HG02884 (cell line): Measurements from ENCODE around the gene ALDH1L1.

ENCODE experiments used
- ATAC-seq: cut with Tn5 transposase; IDR thresholded peaks from one replicate; pipeline ENCODE4 v1.9.1; 2021; ENCODE audit warnings: mild to moderate bottlenecking, moderate library complexity; ENCODE audit not compliant: unreplicated experiment

The ALDH1L1 gene

GRCh38 chr3:126180477-126181397 is at the start of gene ALDH1L1:
Gene ALDH1L1, minus strand, starts transcription at chr3:126180586. Its CDS starts 19,607 bp downstream, at chr3:126160979.
- no peak for ATAC-seq

GRCh38 chr3:126226374-126226773 is 46.0 kb upstream of the ALDH1L1 start:
- no peak for ATAC-seq

GRCh38 chr3:126216416-126216815 is 36.0 kb upstream of the ALDH1L1 start:
- no peak for ATAC-seq

GRCh38 chr3:126213379-126214028 is 33.1 kb upstream of the ALDH1L1 start:
- ATAC-seq: no peak

- no peak for ATAC-seq
Measured at GRCh38 chr3:126212620-126213378, 32.4 kb upstream of the ALDH1L1 start.

- no peak for ATAC-seq
Measured at GRCh38 chr3:126212250-126212619, 31.8 kb upstream of the ALDH1L1 start.

GRCh38 chr3:126211569-126211968 is 31.2 kb upstream of the ALDH1L1 start:
- ATAC-seq: no peak

- ATAC-seq: no peak
Measured at GRCh38 chr3:126210606-126211005, 30.2 kb upstream of the ALDH1L1 start.

- no peak for ATAC-seq
Measured at GRCh38 chr3:126209741-126210140, 29.4 kb upstream of the ALDH1L1 start.

- no peak for ATAC-seq
Measured at GRCh38 chr3:126208606-126209256, 28.3 kb upstream of the ALDH1L1 start.

GRCh38 chr3:126208182-126208581 is 27.8 kb upstream of the ALDH1L1 start:
- ATAC-seq: no peak

GRCh38 chr3:126207166-126207565 is 26.8 kb upstream of the ALDH1L1 start:
- no peak for ATAC-seq

GRCh38 chr3:126205717-126206655 is 25.6 kb upstream of the ALDH1L1 start:
- no peak for ATAC-seq

- ATAC-seq: no peak
Measured at GRCh38 chr3:126202680-126203079, 22.3 kb upstream of the ALDH1L1 start.

- no peak for ATAC-seq
Measured at GRCh38 chr3:126202276-126202675, 21.9 kb upstream of the ALDH1L1 start.

GRCh38 chr3:126201168-126201567 is 20.8 kb upstream of the ALDH1L1 start:
- no peak for ATAC-seq

- ATAC-seq: no peak
Measured at GRCh38 chr3:126200534-126200933, 20.1 kb upstream of the ALDH1L1 start.

GRCh38 chr3:126199256-126199655 is 18.9 kb upstream of the ALDH1L1 start:
- ATAC-seq: no peak

GRCh38 chr3:126197854-126198584 is 17.6 kb upstream of the ALDH1L1 start:
- ATAC-seq: no peak
